Liver (tissue), 9 donors: ENCODE data around the gene CAPZB. TPM values are rescaled to one million over a fixed set of nuclear protein-coding genes. Genes with fewer than 3 reads are reported as not detected.

Experiments
- DNase-seq: peaks from one replicate; pipeline ENCODE4 v3.0.0-alpha.2; 2017; ENCODE audit warnings: low spot score
- H3K27ac ChIP-seq, 2 donors: one replicate each; pipeline ENCODE4 v1.7.0; 2013; ENCODE audit warnings: inconsistent platforms in 2 of 2, low read length in 2 of 2, control low read depth in 1 of 2, low read depth in 1 of 2, mild to moderate bottlenecking in 1 of 2
- H3K27me3 ChIP-seq, 4 donors: one replicate each; pipeline versions ENCODE4 v1.6.1 to v1.7.0; 2013; ENCODE audit warnings: low read length in 3 of 4, inconsistent platforms in 1 of 4, mild to moderate bottlenecking in 1 of 4, moderate library complexity in 1 of 4; ENCODE audit not compliant: control insufficient read depth in 4 of 4, insufficient read depth in 4 of 4
- H3K36me3 ChIP-seq, 4 donors: one replicate each; pipeline versions ENCODE4 v1.6.1 to v1.7.0; 2013; ENCODE audit warnings: low read length in 3 of 4, mild to moderate bottlenecking in 3 of 4, low read depth in 1 of 4, moderate library complexity in 1 of 4; ENCODE audit not compliant: control insufficient read depth in 4 of 4, insufficient read depth in 3 of 4
- H3K4me1 ChIP-seq, 4 donors: one replicate each; pipeline versions ENCODE4 v1.6.1 to v1.7.0; 2013; ENCODE audit warnings: low read length in 3 of 4, mild to moderate bottlenecking in 3 of 4, moderate library complexity in 1 of 4; ENCODE audit not compliant: control insufficient read depth in 4 of 4, insufficient read depth in 4 of 4
- H3K4me3 ChIP-seq, 3 donors: one replicate each; pipeline versions ENCODE4 v1.6.1 to v1.7.0; 2013; ENCODE audit warnings: low read length in 3 of 3, control low read depth in 1 of 3, low read depth in 1 of 3, mild to moderate bottlenecking in 1 of 3
- H3K9ac ChIP-seq, 2 donors: one replicate each; pipeline ENCODE4 v1.7.0; 2013; ENCODE audit warnings: low read length in 2 of 2, mild to moderate bottlenecking in 2 of 2, moderate library complexity in 2 of 2, control low read depth in 1 of 2, low read depth in 1 of 2
- H3K9me3 ChIP-seq, 4 donors: one replicate each; pipeline versions ENCODE4 v1.6.1 to v1.7.0; 2013; ENCODE audit warnings: low read length in 3 of 4; ENCODE audit not compliant: control insufficient read depth in 4 of 4
- EGR1 ChIP-seq, 2 donors: IDR thresholded peaks; 2 replicates each; pipeline ENCODE4 v1.6.1; 2016 to 2018; ENCODE audit warnings: antibody characterized with exemption in 2 of 2, low read depth in 2 of 2
- FOXA1 ChIP-seq: IDR thresholded peaks from 2 replicates; pipeline ENCODE4 v1.6.1; 2016; ENCODE audit warnings: antibody characterized with exemption
- FOXA2 ChIP-seq: IDR thresholded peaks from 2 replicates; pipeline ENCODE4 v1.6.1; 2016; ENCODE audit warnings: antibody characterized with exemption
- GABPA ChIP-seq, 2 donors: IDR thresholded peaks in 1 of 2; conservative IDR thresholded peaks in 1 of 2; 2 replicates each; pipeline ENCODE4 v1.6.1; 2016; ENCODE audit warnings: antibody characterized with exemption in 2 of 2, mild to moderate bottlenecking in 1 of 2, moderate library complexity in 1 of 2
- HNF4A ChIP-seq, 2 donors: conservative IDR thresholded peaks; 2 replicates each; pipeline ENCODE4 v1.6.1; 2016; ENCODE audit warnings: antibody characterized with exemption in 2 of 2, mild to moderate bottlenecking in 2 of 2
- HNF4G ChIP-seq: IDR thresholded peaks from 2 replicates; pipeline ENCODE4 v1.6.1; 2016; ENCODE audit warnings: antibody characterized with exemption
- NR2F2 ChIP-seq: IDR thresholded peaks from 2 replicates; pipeline ENCODE4 v1.6.1; 2016; ENCODE audit warnings: antibody characterized with exemption
- RAD21 ChIP-seq, 2 donors: IDR thresholded peaks; 2 replicates each; pipeline ENCODE4 v1.6.1; 2016; ENCODE audit warnings: antibody characterized with exemption in 2 of 2, mild to moderate bottlenecking in 2 of 2
- RXRA ChIP-seq, 2 donors: IDR thresholded peaks; 2 replicates each; pipeline ENCODE4 v1.6.1; 2017 to 2018; ENCODE audit warnings: antibody characterized with exemption in 2 of 2, mild to moderate bottlenecking in 1 of 2
- SP1 ChIP-seq: IDR thresholded peaks from 2 replicates; pipeline ENCODE4 v1.6.1; 2018; ENCODE audit warnings: antibody characterized with exemption, mild to moderate bottlenecking
- YY1 ChIP-seq: IDR thresholded peaks from 2 replicates; pipeline ENCODE4 v1.6.1; 2016; ENCODE audit warnings: antibody characterized with exemption, mild to moderate bottlenecking
- WGBS: extraction: QIAGEN DNeasy Blood & Tissue Kit; methylation state at CpG from one replicate; pipeline ENCODE4 v1.1.7; 2013; 5-methylcytosine and 5-hydroxymethylcytosine counted together
- polyA plus RNA-seq, 2 donors: library from polyadenylated mRNA; stranded (reverse) in 1 of 2; unstranded in 1 of 2; fragments of 200-250 nt in 1 of 2; fragments of >200 nt in 1 of 2; fragmentation: Nextera tagmentation in 1 of 2; extraction: Ambion mirVana in 1 of 2; gene quantifications; one replicate each; pipeline versions ENCODE4 v1.2.1 to v1.2.3, GENCODE V29; 2013 to 2015
- total RNA-seq, 2 donors: library from RNA; depleted of rRNA; stranded (reverse); fragments of >200 nt; gene quantifications; one replicate each; pipeline ENCODE4 v1.2.3, GENCODE V29; 2014
- TF ChIP-seq, protein P1 (sequence below): IDR thresholded peaks from 2 replicates; pipeline ENCODE4 v1.6.1; 2016; ENCODE audit warnings: antibody characterized with exemption
- TF ChIP-seq, protein P2 (sequence below): fragments of 150-350 bp; IDR thresholded peaks from 2 replicates; pipeline ENCODE4 v1.5.1; 2017; ENCODE audit warnings: improper control_type of control experiment, low read depth, low read length; ENCODE audit not compliant: missing input control
- TF ChIP-seq, protein P3 (sequence below): IDR thresholded peaks from 2 replicates; pipeline ENCODE4 v1.6.1; 2016; ENCODE audit warnings: antibody characterized with exemption
- TF ChIP-seq, protein P4 (sequence below): IDR thresholded peaks from 2 replicates; pipeline ENCODE4 v1.6.1; 2016; ENCODE audit warnings: antibody characterized with exemption, mild to moderate bottlenecking
- donor health status: healthy.
- donor health status: healthy.
- donor health status: healthy.
- donor health status: healthy.
- donor health status: healthy.

The CAPZB gene
- total and polyA plus RNA-seq, 4 donors = 38.3 to 98.9 (median 51.1) TPM

DNA sequence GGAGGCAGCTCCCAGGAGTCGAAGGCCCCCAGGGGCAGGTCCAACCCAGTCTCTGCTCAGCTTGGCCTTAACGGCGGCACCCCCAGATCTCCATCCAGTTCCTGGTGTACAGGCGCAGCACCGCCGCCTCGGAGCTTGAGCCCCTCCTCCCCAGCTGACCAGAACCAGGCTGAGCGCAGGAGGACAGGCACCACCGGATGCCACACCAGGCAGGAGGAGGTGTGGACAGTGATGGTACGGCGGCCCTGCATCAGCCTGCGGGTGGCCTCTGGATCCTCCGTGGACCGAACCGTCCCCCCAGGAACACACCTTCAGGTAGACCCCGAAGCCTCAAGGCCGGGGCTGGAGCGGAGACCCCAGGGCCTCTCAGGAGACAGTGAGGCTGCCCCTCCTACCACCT is 156.9 kb downstream of the CAPZB start (continued):
- TF ChIP-seq, protein P1, sequence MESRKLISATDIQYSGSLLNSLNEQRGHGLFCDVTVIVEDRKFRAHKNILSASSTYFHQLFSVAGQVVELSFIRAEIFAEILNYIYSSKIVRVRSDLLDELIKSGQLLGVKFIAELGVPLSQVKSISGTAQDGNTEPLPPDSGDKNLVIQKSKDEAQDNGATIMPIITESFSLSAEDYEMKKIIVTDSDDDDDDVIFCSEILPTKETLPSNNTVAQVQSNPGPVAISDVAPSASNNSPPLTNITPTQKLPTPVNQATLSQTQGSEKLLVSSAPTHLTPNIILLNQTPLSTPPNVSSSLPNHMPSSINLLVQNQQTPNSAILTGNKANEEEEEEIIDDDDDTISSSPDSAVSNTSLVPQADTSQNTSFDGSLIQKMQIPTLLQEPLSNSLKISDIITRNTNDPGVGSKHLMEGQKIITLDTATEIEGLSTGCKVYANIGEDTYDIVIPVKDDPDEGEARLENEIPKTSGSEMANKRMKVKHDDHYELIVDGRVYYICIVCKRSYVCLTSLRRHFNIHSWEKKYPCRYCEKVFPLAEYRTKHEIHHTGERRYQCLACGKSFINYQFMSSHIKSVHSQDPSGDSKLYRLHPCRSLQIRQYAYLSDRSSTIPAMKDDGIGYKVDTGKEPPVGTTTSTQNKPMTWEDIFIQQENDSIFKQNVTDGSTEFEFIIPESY = no peak
- TF ChIP-seq RXRA (IDR thresholded peaks at IDR 0.05) (no peak), NR2F2 (no peak), HNF4G (no peak), RAD21 (IDR thresholded peaks at IDR 0.05) (no peak), FOXA1 (no peak), HNF4A (conservative IDR thresholded peaks at IDR 0.05) (no peak)

DNA sequence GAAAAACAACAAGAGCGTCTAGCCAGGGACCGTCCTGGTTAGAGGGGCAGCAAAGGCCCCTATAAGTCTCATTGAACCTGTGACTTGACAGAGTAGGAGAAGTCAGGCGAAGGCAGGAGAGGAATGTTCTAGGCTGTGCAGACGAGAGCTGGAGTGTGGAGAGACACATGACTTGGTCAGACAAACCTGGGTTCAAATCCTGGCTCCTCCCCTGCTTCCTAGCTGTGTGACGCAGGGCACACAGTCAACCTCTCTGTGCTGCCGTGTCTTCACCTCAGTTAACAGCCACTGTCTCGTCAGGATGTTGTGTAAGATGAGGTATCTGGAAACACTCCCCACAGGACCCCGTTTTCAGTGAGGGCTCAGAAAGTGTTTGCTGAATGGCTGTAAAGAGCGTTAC is 157.6 kb downstream of the CAPZB start:
- Histone ChIP-seq H3K27ac (no peak overlapping the region), H3K36me3 (peaks cover 9 to 67% (median 15%) of the 10 kb centered on the region in 4 donors), H3K9ac (no peak overlapping the region), H3K9me3 (no peaks in the 10 kb centered on the region), H3K27me3 (no peaks in the 10 kb centered on the region), H3K4me3 (no peak overlapping the region), H3K4me1 (no peaks in the 10 kb centered on the region)
- WGBS = 67% methylated on average over 9 of the region's 9 CpGs
- no peak for DNase-seq
- TF ChIP-seq SP1 (no peak), RXRA (IDR thresholded peaks at IDR 0.05) (peak in 1 of 2 donors; percentile 46), HNF4G (no peak), HNF4A (conservative IDR thresholded peaks at IDR 0.05) (peak in 1 of 2 donors; percentile 51), FOXA2 (peak; percentile 27), YY1 (no peak), GABPA (IDR thresholded peaks at IDR 0.05 in 1 of 2, conservative IDR thresholded peaks at IDR 0.05 in 1 of 2) (no peak)
- TF ChIP-seq, protein P2, sequence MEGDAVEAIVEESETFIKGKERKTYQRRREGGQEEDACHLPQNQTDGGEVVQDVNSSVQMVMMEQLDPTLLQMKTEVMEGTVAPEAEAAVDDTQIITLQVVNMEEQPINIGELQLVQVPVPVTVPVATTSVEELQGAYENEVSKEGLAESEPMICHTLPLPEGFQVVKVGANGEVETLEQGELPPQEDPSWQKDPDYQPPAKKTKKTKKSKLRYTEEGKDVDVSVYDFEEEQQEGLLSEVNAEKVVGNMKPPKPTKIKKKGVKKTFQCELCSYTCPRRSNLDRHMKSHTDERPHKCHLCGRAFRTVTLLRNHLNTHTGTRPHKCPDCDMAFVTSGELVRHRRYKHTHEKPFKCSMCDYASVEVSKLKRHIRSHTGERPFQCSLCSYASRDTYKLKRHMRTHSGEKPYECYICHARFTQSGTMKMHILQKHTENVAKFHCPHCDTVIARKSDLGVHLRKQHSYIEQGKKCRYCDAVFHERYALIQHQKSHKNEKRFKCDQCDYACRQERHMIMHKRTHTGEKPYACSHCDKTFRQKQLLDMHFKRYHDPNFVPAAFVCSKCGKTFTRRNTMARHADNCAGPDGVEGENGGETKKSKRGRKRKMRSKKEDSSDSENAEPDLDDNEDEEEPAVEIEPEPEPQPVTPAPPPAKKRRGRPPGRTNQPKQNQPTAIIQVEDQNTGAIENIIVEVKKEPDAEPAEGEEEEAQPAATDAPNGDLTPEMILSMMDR = no peak

DNA sequence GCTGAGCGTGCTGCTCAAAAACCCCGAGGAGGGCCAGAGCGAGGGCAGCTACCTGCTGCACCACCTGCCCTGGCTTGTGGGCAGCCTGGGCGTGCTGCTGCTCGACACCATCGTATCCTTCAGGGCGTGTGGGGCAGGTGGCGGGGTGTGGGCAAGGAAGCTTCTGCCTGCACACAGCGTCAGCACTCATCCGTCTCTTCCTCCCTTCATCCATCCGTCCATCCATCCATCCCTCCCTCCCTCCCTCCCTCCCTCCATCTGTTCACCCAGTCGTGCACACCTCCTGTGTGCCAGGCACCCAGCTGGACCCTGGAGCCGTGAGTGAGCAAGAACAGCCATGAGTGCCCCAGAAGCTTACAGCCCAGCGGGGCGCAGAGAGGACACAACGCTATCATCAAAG is 158.0 kb downstream of the CAPZB start:
- H3K27me3 ChIP-seq = no peaks in the 10 kb centered on the region
- no peaks in the 10 kb centered on the region for H3K9me3 ChIP-seq
- DNase-seq = no peak
- H3K36me3 ChIP-seq = peaks cover 9 to 64% (median 15%) of the 10 kb centered on the region in 4 donors
- no peaks in the 10 kb centered on the region for H3K4me1 ChIP-seq
- no peak overlapping the region for H3K9ac ChIP-seq
- no peak overlapping the region for H3K27ac ChIP-seq
- TF ChIP-seq RXRA (IDR thresholded peaks at IDR 0.05) (no peak), FOXA2 (no peak), HNF4G (no peak), RAD21 (IDR thresholded peaks at IDR 0.05) (no peak), EGR1 (IDR thresholded peaks at IDR 0.05; ENCODE audit: low read depth in 2 of 2) (no peak)
- TF ChIP-seq, protein P1 = no peak
- TF ChIP-seq, protein P3, sequence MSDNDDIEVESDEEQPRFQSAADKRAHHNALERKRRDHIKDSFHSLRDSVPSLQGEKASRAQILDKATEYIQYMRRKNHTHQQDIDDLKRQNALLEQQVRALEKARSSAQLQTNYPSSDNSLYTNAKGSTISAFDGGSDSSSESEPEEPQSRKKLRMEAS = no peak
- TF ChIP-seq, protein P2 = no peak
- TF ChIP-seq, protein P4, sequence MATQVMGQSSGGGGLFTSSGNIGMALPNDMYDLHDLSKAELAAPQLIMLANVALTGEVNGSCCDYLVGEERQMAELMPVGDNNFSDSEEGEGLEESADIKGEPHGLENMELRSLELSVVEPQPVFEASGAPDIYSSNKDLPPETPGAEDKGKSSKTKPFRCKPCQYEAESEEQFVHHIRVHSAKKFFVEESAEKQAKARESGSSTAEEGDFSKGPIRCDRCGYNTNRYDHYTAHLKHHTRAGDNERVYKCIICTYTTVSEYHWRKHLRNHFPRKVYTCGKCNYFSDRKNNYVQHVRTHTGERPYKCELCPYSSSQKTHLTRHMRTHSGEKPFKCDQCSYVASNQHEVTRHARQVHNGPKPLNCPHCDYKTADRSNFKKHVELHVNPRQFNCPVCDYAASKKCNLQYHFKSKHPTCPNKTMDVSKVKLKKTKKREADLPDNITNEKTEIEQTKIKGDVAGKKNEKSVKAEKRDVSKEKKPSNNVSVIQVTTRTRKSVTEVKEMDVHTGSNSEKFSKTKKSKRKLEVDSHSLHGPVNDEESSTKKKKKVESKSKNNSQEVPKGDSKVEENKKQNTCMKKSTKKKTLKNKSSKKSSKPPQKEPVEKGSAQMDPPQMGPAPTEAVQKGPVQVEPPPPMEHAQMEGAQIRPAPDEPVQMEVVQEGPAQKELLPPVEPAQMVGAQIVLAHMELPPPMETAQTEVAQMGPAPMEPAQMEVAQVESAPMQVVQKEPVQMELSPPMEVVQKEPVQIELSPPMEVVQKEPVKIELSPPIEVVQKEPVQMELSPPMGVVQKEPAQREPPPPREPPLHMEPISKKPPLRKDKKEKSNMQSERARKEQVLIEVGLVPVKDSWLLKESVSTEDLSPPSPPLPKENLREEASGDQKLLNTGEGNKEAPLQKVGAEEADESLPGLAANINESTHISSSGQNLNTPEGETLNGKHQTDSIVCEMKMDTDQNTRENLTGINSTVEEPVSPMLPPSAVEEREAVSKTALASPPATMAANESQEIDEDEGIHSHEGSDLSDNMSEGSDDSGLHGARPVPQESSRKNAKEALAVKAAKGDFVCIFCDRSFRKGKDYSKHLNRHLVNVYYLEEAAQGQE = no peak
- no peak overlapping the region for H3K4me3 ChIP-seq
- 87% methylated on average over 16 of the region's 16 CpGs for WGBS
